Thyroid gland (tissue), 4 donors: Measurements from ENCODE around the gene SPOP. TPM values are rescaled to one million over a fixed set of nuclear protein-coding genes. Genes with fewer than 3 reads are reported as not detected.
"Not testable (repeated sequence)": the region's sequence is repeated elsewhere in the genome, so short reads cannot be mapped to it uniquely, and the experiment has no call there.

Source experiments
- DNase-seq, 2 donors: peaks; one replicate each; pipeline ENCODE4 v3.0.0-alpha.2; 2019
- H3K27ac ChIP-seq, 3 donors: fragments of 200-600 bp; sonication (generic); 1 replicate in 2 of 3; 2 replicates in 1 of 3; pipeline ENCODE4 v1.5.1; 2016 to 2019; ENCODE audit warnings: mild to moderate bottlenecking in 1 of 3, moderate library complexity in 1 of 3
- H3K27me3 ChIP-seq: fragments of 200-600 bp; sonication (generic); one replicate; pipeline ENCODE4 v1.5.1; 2019
- H3K36me3 ChIP-seq, 2 donors: fragments of 200-600 bp; sonication (generic); one replicate each; pipeline ENCODE4 v1.5.1; 2016 to 2019
- H3K4me1 ChIP-seq, 2 donors: fragments of 200-600 bp; sonication (generic); one replicate each; pipeline ENCODE4 v1.5.1; 2017 to 2019
- H3K4me3 ChIP-seq, 3 donors: fragments of 200-600 bp; sonication (generic); replicated peaks in 1 of 3; 1 replicate in 2 of 3; 2 replicates in 1 of 3; pipeline ENCODE4 v1.5.1; 2016; ENCODE audit warnings: mild to moderate bottlenecking in 1 of 3
- H3K9me3 ChIP-seq: fragments of 200-600 bp; sonication (generic); one replicate; pipeline ENCODE4 v1.5.1; 2017
- POLR2A ChIP-seq, 2 donors: fragments of 450-650 bp; IDR thresholded peaks; one replicate each; pipeline ENCODE4 v1.6.1; 2017; ENCODE audit warnings: antibody characterized with exemption in 2 of 2, mild to moderate bottlenecking in 2 of 2, moderate library complexity in 1 of 2
- WGBS, 2 donors: methylation state at CpG; one replicate each; pipeline ENCODE4 v1.1.5; 2017; 5-methylcytosine and 5-hydroxymethylcytosine counted together
- intact Hi-C: fragments of 100-400 bp; cut with DNase I; formaldehyde crosslinking; loops from one replicate; pipeline ENCODE4 v1.15.1; 2023
- total RNA-seq, 4 donors: library from RNA; depleted of rRNA; stranded (reverse); fragments of >200 nt; gene quantifications; one replicate each; pipeline ENCODE4 v1.2.3, GENCODE V29; 2016
- TF ChIP-seq, protein P1 (sequence below), 6 experiments: fragments of 200-600 bp in 3 of 6; fragments of 450-650 bp in 3 of 6; sonication (generic) in 3 of 6; IDR thresholded peaks; one replicate each; pipeline ENCODE4 v1.5.1; 2016 to 2019; ENCODE audit warnings: antibody characterized with exemption in 6 of 6, mild to moderate bottlenecking in 2 of 6, inconsistent platforms in 1 of 6, moderate library complexity in 1 of 6

The SPOP gene
- total RNA-seq, 4 donors from 2014 or later, result 78.5 to 86.4 (median 81.6) TPM

DNA sequence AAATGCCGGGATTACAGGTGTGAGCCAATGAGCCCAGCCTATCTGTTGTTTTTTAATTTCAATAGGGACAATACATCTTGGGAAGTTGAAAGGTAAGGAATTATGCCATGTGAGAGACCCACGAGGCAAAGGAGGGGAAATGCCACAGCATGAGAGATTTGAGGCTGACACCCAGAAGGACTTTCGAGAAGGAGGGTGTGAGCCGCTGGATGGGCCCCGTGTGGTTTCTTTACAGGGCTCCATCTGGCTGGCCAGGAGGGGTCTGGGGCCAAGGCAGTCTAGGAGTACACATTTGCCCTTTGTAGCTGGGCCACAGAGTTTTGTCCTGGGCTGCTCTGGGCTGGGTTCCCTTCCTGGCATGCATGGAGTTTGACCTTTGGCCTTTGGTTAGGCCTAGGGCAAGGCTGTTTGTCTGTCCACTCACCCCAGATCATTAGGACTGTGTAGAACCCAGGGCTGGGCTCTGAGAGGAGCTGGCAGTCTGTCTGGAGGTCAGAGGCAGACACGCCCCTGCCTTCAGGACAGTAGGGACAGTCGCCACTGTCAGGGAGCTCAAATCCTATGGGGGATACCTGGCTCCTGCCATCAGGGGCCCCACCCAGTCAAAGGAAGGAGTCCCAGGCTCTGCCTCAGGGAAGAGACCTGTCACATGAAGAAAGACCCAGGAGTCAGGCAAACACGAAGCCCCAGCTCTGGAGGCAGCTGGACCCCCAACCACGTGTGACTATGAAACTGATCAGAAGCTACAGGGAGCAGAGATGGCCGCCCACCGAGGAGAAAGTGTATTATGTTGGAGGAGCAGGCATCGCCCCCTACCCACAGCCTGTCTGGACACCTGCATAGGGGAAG lies 126.5 kb downstream of the SPOP start:
- peaks cover 16 to 20% of the 10 kb centered on the region in 2 donors for H3K4me1 ChIP-seq
- WGBS, 2 donors, result 89 to 93% methylated on average over 11 to 12 of the region's 12 CpGs
- no peaks in the 10 kb centered on the region for H3K9me3 ChIP-seq
- H3K27ac ChIP-seq, result no peak overlapping the region
- no peak for DNase-seq
- H3K27me3 ChIP-seq, result no peaks in the 10 kb centered on the region
- no peaks in the 10 kb centered on the region for H3K36me3 ChIP-seq
- TF ChIP-seq, protein P1, sequence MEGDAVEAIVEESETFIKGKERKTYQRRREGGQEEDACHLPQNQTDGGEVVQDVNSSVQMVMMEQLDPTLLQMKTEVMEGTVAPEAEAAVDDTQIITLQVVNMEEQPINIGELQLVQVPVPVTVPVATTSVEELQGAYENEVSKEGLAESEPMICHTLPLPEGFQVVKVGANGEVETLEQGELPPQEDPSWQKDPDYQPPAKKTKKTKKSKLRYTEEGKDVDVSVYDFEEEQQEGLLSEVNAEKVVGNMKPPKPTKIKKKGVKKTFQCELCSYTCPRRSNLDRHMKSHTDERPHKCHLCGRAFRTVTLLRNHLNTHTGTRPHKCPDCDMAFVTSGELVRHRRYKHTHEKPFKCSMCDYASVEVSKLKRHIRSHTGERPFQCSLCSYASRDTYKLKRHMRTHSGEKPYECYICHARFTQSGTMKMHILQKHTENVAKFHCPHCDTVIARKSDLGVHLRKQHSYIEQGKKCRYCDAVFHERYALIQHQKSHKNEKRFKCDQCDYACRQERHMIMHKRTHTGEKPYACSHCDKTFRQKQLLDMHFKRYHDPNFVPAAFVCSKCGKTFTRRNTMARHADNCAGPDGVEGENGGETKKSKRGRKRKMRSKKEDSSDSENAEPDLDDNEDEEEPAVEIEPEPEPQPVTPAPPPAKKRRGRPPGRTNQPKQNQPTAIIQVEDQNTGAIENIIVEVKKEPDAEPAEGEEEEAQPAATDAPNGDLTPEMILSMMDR (IDR thresholded peaks at IDR 0.05), result no peak
- TF ChIP-seq POLR2A (IDR thresholded peaks at IDR 0.05), result no peak
- no peak overlapping the region for H3K4me3 ChIP-seq
- intact Hi-C loops, result loop anchor here (5.0 to 10.0 kb wide), 2 partner anchors 114 to 237 kb away; no protein-coding TSS in a partner anchor

DNA sequence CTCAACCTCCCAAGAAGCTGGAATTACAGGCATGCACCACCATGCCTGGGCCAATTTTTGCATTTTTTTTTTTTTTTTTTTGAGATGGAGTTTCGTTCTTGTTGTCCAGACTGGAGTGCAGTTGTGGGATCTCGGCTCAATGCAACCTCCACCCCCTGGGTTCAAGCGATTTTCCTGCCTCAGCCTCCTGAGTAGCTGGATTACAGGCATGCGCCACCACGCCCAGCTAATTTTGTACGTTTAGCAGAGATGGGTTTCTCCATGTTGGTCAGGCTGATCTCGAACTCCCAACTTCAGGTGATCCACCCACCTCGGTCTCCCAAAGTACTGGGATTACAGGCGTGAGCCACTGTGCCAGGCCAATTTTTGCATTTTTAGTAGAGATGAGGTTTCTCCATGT lies 127.1 kb downstream of the SPOP start:
- intact Hi-C loops, result loop anchor here (5.0 to 10.0 kb wide), 2 partner anchors 113 to 236 kb away; no protein-coding TSS in a partner anchor
- not testable (repeated sequence) for H3K36me3 ChIP-seq, H3K9me3 ChIP-seq, H3K27ac ChIP-seq, H3K27me3 ChIP-seq, DNase-seq, H3K4me3 ChIP-seq
- WGBS, 2 donors, result 92 to 97% methylated on average over 9 of the region's 9 CpGs
- H3K4me1 ChIP-seq, result peaks cover 9 to 13% of the 10 kb centered on the region in 2 donors

DNA sequence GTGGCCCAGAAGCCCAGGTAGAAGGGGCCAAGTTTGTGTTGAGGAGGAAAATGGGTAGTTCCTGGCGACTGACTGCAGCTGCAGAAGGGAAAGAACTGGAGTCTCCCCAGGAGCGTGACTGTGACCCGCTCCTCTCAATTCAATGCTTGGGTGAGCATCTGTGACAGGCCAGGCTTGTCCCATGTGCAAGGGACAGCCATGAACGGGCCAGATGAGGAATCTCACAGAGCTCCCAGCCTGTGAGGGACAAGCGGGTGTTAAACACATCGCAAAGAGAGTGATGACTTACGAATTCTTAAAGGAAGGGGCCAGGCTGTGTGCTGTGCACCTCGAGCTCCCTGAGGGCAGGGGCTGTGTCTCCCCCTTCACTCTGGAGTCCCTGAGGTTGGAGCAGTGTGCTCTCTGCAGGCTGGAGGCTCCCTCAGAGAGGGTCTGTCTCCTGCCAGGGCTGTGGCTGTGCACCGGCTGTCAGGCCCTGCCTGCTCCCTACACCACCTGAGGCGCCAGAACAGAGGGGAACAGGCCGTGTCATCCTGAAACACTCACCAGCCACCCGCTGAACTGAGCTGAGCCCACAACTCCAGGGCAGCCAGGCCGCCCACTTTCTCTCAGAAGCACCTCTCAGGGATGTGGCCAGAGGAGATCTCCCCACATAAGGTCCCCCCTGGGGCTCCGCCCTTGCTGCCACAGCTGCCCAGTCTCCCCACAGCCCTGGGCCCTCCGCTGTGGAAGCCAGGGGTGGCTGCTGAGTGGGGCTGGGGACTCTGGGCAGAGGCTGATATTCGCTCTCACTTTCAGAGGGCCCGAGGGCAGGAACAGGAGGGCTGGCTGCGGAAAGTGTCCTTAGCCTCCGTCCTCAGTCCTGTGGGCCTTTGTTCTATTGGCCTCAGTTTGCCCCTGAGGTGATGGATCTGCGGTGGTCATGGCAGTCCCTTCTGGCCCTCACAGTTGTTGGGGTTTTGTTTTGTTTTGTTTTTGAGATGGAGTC lies 127.9 kb downstream of the SPOP start:
- WGBS, 2 donors, result 78 to 86% methylated on average over 17 to 18 of the region's 20 CpGs
- peaks cover 2 to 5% of the 10 kb centered on the region in 2 donors for H3K4me1 ChIP-seq

DNA sequence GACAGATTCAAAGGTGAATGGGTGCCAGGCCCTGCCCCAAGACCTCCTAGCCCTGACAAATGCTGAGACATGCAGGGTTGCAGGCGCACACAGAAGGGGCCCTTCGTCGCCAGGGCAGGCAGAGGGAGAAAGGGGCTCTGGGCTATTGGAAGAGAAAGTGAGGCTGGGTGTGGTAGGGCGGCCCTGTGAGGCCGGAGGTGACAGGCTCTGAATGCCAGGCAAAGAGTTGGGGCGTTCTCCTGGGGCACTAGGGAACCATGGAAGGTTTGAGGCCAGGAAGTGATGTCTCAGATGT lies 128.6 kb downstream of the SPOP start:
- Histone ChIP-seq H3K36me3 (no peaks in the 10 kb centered on the region), H3K4me1 (no peaks in the 10 kb centered on the region), H3K4me3 (no peak overlapping the region), H3K27ac (no peak overlapping the region), H3K9me3 (no peaks in the 10 kb centered on the region), H3K27me3 (no peaks in the 10 kb centered on the region)
- no peak for DNase-seq
- 98 to 100% methylated on average over 6 of the region's 6 CpGs for WGBS, 2 donors
- TF ChIP-seq, protein P1 (IDR thresholded peaks at IDR 0.05), result no peak
- TF ChIP-seq POLR2A (IDR thresholded peaks at IDR 0.05), result no peak
- intact Hi-C loops, result no loop called here

More for the DNA sequence above, 127.9 kb downstream of the SPOP start:
- intact Hi-C loops, result loop anchor here (5.0 to 10.0 kb wide), 2 partner anchors 113 to 235 kb away; no protein-coding TSS in a partner anchor
- no peaks in the 10 kb centered on the region for H3K27me3 ChIP-seq
- no peaks in the 10 kb centered on the region for H3K36me3 ChIP-seq
- H3K9me3 ChIP-seq, result no peaks in the 10 kb centered on the region
- H3K27ac ChIP-seq, result no peak overlapping the region
- peak; percentile 19 to 49 for DNase-seq
- no peak overlapping the region for H3K4me3 ChIP-seq
- TF ChIP-seq POLR2A (IDR thresholded peaks at IDR 0.05), result no peak
- TF ChIP-seq, protein P1 (IDR thresholded peaks at IDR 0.05), result no peak

Other genes with a start within 250 kb of the SPOP start
- 10 to 100 TPM; 14.5 to 34.0 (median 21.1) TPM for gene NGFR, start 182.8 kb downstream of the SPOP start, total RNA-seq
- 1 to 10 TPM; 1.0 to 5.1 (median 1.2) TPM for gene NXPH3, start 102.2 kb downstream of the SPOP start, total RNA-seq
- gene SLC35B1, start 29.9 kb upstream of the SPOP start, total RNA-seq, result 100 to 1,000 TPM in 2 of 4 donors, 10 to 100 TPM in 2; 77.5 to 171 (median 94.7) TPM
- gene FAM117A, start 86.0 kb upstream of the SPOP start, total RNA-seq, result 10 to 100 TPM; 12.4 to 41.5 (median 23.3) TPM
- gene KAT7, start 110.6 kb upstream of the SPOP start, total RNA-seq, result 100 to 1,000 TPM in 1 of 4 donors, 10 to 100 TPM in 3; 57.5 to 127 (median 76.1) TPM
- not detected for gene TAC4, start 170.0 kb upstream of the SPOP start, total RNA-seq